HG03442 (cell line): ENCODE results near the gene HRAS.

Experiments
- ATAC-seq: cut with Tn5 transposase; IDR thresholded peaks from one replicate; pipeline ENCODE4 v1.9.1; 2021; ENCODE audit warnings: mild to moderate bottlenecking, moderate library complexity; ENCODE audit not compliant: unreplicated experiment

The HRAS gene

DNA sequence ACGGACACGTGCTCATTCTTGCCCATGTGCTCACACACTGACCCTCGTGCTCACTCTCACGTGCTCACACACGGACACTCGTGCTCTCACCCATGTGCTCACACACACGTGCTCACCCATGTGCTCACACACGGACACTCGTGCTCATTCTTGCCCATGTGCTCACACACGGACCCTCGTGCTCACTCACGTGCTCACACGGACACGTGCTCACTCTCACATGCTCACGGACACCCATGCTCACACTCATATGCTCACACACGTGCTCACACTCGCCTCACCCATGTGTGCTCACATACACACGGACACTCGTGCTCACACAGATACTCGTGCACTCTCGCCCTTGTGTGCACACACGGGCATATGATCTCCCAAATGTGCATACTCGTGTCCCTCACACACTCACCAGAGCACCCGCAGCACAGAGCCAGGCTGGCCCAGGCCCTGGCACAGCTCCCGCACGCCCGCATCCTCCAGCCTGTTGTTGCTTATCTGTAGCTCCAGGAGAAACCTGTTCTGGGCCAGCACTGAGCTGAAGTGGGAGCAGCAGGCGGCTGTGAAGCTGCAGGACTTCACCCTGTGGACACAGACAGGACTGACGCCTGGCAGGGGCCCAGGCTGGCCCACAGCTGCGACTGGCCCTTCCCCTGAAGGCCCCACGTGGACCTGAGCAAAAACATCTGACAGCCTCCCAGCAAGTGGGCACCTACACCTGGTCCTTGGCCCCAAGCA, 37.6 kb downstream of the HRAS start:
- ATAC-seq, result no peak

DNA sequence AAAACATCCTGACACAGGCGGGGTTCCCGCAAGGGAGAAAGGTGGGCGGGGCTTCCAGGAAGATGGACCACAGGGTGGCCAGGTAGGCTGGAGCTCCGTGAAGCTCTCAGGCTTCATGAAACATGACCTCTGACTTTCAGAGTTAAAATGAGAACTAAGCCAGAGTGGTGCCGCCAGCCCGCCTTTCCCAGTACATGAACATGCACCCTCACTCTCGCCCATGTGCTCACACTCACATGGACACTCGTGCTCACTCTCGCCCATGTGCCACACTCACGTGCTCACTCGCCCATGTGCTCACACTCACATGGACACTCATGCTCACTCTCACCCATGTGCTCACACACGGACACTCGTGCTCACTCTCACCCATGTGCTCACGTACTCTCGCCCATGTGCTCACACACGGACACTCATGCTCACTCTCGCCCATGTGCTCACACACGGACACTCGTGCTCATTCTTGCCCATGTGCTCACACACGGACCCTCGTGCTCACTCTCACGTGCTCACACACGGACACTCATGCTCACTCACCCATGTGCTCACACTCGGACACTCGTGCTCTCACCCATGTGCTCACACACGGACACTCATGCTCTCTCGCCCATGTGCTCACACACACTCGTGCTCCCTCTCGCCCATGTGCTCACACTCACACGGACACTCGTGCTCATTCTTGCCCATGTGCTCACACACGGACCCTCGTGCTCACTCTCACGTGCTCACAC, 38.4 kb downstream of the HRAS start:
- no peak for ATAC-seq

DNA sequence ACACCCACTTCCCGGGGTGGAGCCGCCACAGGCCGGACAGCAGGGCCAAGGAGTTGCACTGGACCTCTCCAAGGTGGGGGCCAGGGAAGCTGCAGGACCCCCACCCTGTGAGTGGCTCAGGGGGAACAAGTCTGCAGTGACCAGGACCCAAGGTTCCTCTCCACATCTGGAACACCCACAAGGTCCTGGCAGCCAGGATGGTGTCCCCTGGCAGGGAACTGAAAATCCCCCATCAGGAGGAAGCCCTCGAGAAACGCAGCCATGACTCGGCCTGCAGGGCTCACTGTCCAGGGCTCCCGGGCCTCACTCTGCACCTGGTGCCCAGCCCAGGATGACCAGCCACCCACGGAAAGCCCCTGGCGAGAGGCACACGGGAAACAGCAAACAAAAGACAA, 39.8 kb downstream of the HRAS start:
- ATAC-seq, result no peak

DNA sequence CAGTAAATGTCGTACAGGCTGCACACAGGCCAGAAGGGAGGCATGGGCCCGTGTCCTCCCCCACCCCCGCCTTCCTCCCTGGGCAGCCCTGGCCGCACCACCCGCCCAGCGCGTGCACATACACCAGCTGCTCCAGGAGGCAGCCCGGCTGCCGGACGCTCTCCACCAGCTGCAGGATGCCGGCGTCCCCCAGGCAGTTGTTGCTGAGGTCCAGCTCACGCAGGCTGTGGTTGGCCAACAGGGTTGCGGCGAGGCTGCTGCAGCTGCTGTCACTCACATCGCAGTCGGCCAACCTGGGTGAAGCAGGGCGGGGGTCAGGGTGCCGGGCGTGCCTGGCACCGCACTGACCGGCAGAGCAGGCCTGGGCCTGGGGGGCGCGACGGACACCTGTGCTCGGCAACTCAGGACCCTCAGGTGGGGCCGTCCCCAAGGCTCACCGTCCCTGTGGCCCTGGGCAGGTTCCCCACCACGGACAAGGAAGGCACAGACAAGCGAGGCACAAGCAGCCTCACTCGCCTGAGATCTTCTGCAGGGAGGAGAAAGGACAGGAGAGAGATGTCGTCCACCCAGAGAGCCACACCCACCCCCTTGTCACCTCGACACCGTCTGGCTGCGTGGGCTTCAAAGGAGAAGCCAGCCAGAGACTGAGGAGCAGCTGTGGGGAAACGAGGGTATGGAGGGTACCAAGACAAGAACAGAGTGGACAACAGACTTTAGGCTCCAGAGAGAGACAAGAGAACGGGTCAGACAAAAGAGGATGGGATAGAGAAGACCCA, 40.4 kb downstream of the HRAS start:
- no peak for ATAC-seq

DNA sequence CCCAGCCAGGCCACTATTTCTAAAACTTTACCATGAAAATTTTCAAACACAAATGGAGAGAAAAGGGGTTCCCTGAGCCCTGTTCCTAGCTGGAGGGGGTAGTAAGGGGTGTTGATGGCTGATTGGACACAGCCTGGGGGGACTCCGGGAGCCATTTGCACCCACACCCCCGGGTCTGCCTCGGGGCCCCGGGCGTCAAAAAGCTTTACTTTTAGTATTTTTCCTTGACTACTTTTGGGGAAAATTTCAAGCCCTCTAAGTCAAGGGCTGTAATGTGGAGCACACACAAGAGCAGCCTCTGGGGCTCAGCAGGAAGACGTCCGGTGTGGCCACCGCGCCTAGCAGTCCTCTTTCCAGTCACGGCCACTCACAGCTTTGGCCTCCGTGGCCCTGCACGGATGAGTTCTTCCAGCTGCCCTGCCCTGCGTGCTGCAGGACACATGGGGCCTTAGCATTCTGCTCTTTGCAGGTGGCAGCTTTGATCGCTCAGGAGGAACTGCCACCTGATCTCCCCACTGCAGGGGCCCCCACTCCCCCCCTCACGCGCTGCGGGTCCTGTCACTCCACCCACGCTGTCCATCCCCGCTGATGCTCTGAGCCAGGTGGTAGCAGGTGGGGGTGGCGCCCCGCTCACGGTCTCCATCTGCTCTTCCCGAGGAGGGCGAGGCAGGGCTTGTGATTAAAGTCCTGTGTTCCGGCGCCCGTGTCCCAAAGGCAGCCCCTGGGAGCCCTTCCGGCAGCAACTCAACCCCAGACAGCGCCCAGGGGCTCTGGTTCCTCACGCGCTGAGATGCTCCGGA, 42.7 kb downstream of the HRAS start:
- ATAC-seq, result no peak

DNA sequence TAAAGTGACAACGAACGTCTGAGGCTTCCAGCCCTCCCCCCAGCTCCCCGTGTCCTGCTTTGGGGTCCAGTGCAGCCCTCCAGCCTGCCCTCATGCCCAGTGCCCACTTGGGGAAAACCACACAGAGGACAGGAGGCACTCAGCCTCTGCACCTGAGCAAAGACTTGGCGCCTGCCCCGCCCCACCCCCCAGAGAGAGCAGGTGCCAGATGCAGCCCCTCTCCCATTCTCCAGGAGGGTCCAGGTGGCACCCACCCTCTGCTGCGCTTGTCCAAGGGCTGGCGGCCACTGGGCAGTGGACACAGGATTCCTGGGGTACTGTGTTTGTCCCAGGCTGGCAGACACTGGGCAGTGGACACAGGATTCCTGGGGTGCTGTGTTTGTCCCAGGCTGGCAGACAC, 44.0 kb downstream of the HRAS start:
- no peak for ATAC-seq

DNA sequence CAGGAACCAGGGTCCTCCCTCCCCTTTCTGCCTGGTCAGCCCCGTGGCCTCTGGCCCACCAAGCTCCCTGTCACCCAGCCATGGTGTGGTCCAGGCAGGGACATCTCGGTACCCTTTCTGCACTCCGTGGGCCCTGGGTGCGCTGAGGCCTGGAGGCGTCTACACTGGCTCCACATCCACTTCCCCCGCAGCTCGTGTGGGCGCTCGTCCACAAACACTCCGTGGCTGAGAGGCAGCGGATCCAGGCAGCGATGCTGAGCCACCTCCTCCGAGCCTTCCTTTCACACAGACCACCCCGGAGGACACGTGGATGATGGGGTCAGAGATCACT, 44.5 kb downstream of the HRAS start:
- ATAC-seq, result no peak

DNA sequence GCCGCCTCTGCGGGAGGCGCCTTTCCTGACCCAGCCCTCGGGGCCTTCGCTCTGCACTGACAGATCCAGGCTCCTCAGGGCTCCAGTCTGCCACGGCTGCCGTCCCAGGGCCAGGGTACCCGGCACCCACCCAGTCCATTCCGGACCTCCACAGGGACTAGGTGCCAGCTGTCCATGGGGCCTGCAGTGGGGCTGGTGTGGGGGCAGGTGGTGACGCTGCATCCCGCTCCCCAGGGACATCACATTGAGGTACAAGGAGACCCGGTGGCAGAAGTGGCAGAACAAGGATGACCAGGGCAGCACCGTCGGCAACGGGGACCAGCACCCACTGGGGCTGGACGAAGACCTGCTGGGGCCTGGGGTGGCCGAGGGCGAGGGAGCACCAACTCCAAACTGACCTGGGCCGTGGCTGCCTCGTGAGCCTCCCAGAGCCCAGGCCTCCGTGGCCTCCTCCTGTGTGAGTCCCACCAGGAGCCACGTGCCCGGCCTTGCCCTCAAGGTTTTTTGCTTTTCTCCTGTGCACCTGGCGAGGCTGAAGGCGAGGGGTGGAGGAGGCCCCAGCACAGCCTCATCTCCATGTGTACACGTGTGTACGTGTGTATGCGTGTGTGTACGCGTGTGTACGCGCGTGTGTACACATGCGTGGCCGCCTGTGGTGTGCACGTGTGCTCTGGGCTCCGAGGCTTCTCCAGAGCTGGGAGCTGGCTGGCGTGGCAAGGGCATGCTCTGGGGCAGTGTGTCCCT, 45.0 kb downstream of the HRAS start:
- ATAC-seq, result no peak

DNA sequence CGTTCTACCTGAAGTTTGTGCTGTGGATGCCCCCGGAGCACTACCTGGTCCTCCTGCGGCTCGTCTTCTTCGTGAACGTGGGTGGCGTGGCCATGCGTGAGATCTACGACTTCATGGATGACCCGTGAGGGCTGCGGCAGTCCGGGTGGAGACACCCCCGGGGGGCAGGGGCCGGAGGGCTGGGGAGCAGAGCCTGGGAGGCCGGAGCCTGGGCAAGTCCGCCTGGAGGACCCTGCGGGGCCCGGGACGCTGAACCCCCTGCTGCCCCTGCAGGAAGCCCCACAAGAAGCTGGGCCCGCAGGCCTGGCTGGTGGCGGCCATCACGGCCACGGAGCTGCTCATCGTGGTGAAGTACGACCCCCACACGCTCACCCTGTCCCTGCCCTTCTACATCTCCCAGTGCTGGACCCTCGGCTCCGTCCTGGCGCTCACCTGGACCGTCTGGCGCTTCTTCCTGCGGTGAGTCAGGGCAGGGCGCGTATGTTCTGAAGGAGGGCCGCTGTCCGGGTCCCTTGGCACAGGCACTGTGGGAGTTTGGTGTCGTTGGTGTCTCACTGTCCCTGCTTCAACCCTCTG, 45.7 kb downstream of the HRAS start:
- ATAC-seq, result no peak

DNA sequence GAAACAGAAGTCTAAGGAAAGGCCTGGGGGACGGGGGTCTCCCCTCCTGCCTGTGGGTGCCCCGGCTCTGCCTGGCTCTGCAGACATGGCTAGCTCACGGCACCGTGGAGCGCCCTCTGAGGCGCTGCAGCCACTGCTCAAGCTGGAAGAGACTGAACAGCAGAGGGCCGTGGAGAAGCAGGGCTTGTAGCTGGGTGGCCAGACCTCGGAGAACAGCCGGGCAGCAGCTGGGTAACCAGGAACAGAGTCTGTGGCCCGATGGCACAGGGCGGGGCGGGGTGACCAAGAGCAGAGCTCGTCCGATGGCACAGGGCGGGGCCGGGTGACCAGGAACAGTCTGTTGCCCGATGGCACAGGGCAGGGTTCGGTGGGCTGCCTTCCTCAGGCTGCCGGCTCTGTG, 46.4 kb downstream of the HRAS start:
- no peak for ATAC-seq

DNA sequence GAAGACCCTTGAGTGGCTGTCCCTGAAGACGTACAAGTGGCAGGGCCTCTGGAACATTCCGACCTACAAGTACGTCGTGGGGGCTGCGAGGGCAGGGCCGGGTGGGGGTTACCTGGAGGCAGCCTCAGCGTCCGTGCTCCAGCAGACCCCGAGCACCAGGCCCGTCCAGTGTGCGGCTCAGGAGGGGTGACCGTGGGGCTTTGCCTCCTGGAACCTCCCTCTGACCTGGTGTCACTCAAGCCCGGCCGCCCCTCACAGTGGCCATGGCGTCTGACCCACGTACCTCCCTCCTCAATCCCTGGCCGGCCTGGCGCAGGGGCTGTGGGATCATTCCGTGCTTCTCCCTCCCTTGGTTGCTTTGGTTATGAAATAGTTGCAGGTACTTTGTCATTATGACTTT, 46.8 kb downstream of the HRAS start:
- no peak for ATAC-seq

DNA sequence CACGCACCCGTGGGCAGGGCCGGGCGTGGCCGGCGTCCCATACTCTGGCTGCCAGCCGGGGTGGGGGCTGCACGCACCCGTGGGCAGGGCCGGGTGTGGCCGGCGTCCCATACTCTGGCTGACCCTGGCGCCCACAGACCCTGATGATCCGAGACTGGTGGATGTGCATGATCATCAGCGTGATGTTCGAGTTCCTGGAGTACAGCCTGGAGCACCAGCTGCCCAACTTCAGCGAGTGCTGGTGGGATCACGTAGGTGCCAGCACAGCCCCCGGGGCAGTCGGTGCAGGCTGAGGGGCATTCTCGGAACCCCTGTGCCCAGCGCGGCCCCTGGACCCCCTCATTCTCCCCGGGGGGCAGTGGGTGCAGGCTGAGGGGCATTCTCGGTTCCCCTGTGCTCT, 47.3 kb downstream of the HRAS start:
- ATAC-seq, result no peak

DNA sequence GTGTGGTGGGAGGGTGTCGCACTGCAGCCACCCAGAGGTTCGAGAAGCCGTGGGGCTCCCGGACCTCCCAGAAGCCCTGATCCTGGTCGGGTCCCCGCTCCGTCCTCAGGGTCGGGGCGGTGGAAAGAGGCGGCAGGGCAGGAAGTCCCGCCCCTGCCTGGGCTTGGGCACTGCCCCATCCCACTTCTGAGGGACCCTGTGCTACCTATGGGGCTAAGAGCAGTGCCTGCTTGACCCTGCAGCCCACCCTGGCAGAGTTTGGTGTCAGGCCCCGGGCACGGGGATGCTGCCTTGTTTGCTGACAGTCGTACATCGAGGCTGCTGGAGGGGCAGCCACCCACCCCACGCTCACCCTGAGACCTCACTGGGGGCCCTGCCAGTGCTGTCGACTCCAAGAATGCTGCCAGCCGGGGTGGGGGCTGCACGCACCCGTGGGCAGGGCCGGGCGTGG, 47.8 kb downstream of the HRAS start:
- no peak for ATAC-seq

DNA sequence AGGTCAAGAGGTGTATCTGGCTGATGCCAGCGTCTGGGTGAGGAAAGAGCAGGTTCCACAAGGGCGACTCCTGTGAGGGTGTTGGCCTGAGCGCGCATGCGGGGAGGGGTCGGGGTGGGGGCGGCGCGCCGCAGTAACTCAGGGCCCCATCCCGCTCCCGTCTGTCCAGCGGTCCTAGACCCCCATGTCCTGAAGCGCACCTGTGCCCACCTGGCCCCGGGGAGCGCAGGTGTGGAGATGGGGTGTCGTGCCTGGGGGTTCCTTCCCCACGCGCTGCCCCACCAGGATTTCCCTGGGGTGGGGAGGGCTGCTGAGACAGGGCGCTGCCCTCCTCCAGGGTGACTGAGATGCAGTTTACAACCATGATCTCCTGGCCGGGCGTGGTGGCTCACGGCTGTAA, 49.2 kb downstream of the HRAS start:
- ATAC-seq, result no peak

DNA sequence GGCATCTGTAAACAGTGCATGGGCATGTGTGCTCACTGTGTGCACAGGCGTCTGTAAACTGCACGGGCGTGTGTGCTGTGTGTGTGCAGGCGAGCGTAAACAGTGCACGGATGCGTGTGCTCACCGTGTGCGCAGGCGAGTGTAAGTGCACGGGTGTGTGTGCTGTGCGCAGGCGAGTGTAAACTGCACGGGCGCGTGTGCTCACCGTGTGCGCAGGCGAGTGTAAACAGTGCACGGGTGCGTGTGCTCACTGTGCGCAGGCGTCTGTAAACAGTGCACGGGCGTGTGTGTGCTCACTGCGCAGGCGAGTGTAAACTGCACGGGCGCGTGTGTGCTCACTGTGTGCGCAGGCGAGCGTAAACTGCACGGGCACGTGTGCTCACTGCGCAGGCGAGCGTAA, 50.8 kb downstream of the HRAS start:
- ATAC-seq, result no peak
